ENCODE data around the gene THAP7. TPM values are rescaled to one million over a fixed set of nuclear protein-coding genes. Genes with fewer than 3 reads are reported as not detected.

The THAP7 gene
- total and polyA plus RNA-seq, 9 of the 15 experiments (the other 6 are each of a cell fraction or from before 2014, with no cell fraction given), result 7.9 to 263 (median 84.1) TPM

GRCh38 chr22:20951151-20951931 is 50.6 kb downstream of the THAP7 start:
- ChIA-PET POLR2A (interaction anchor here (0.5 to 64.4 kb wide), 14 partner anchors 9 to 976 kb away, joined by 3 to 1556 read pairs (median 3); partner anchors contain the start of genes AIFM3, CRKL, P2RX6 and THAP7), CTCF (ENCODE audit: low intra/inter-chr PET ratio) (no interaction called here)
- peaks cover 12% of the 10 kb centered on the region for H3K9me1 ChIP-seq (ENCODE audit: control insufficient read depth, insufficient read depth, low read length)
- no peak overlapping the region for H3K4me3 ChIP-seq
- H3K27me3 ChIP-seq (ENCODE audit: control insufficient read depth in 2 of 2, insufficient read depth in 2 of 2, low read length in 2 of 2), result no peaks in the 10 kb centered on the region
- ATAC-seq (no peak), FAIRE-seq (no peak), DNase-seq (ENCODE audit: extremely low read depth in 1 of 4, low spot score in 3 of 4) (no peak)
- no peaks in the 10 kb centered on the region for H3K9me3 ChIP-seq (replicated peaks; ENCODE audit: control insufficient read depth, insufficient read depth, low read depth, low read length)
- H3K9ac ChIP-seq (ENCODE audit: insufficient read depth in 1 of 2, low read depth in 2 of 2, low read length in 2 of 2), result peak overlapping the region in 1 of 2 experiments; percentile 9; a peak in 1 of 4 replicates
- peaks cover 69% of the 10 kb centered on the region for H3K79me2 ChIP-seq (ENCODE audit: control insufficient read depth, insufficient read depth, low read length)
- peaks cover 80% of the 10 kb centered on the region for H3K36me3 ChIP-seq (ENCODE audit: control insufficient read depth, insufficient read depth, low read length)
- WGBS (ENCODE audit: insufficient coverage, low coverage, missing lambda C conversion rate), result 92% methylated on average over 10 of the region's 10 CpGs
- intact Hi-C loops (cut with micrococcal nuclease), result no loop called here
- no peak overlapping the region for H3K4me2 ChIP-seq (ENCODE audit: insufficient read depth, low read length)
- H3K27ac ChIP-seq (ENCODE audit: extremely low read depth, low read depth, low read length), result no peak overlapping the region
- H3K4me1 ChIP-seq (replicated peaks in 1 of 2; ENCODE audit: control insufficient read depth in 2 of 2, insufficient read depth in 2 of 2, low read length in 2 of 2), result peaks cover 0 to 11% of the 10 kb centered on the region in 2 experiments; a peak in 2 of 5 replicates
- in situ Hi-C loops (cut with MboI), result loop anchor here (25.0 kb wide), 1 partner anchor 186 kb away; no protein-coding TSS in a partner anchor
- BruUV-seq (replicated peaks), result no TSS peak
- H4K20me1 ChIP-seq (replicated peaks; ENCODE audit: control insufficient read depth, insufficient read depth, low read length), result peaks cover 80% of the 10 kb centered on the region
- no peak overlapping the region for H2AFZ ChIP-seq (ENCODE audit: low read depth, low read length)
- no peak for TF ChIP-seq ZNF444 (CRISPR knock-in tag; IDR thresholded peaks at IDR 0.05)
- no peak for TF ChIP-seq TSC22D4 (tag; IDR thresholded peaks at IDR 0.05)
- no peak for TF ChIP-seq ZBTB8A (IDR thresholded peaks at IDR 0.05; ENCODE audit: partially characterized antibody)
- no peak for TF ChIP-seq PPARD (CRISPR knock-in tag; IDR thresholded peaks at IDR 0.05)
- TF ChIP-seq CHAMP1 (IDR thresholded peaks at IDR 0.05), result no peak
- 0 out of 4 replicates have a peak, but pooled peaks of 1 of the 2 experiments have one; percentile 30 for TF ChIP-seq NONO (IDR thresholded peaks at IDR 0.05; ENCODE audit: low read depth in 2 of 2, low read length in 1 of 2)
- TF ChIP-seq ARID3B (CRISPR knock-in tag; IDR thresholded peaks at IDR 0.05; ENCODE audit: borderline replicate concordance), result no peak
- TF ChIP-seq ID3 (CRISPR knock-in tag; IDR thresholded peaks at IDR 0.05), result 0 out of 2 replicates have a peak, but pooled peaks have one; percentile 13
- TF ChIP-seq ID3 (tag; IDR thresholded peaks at IDR 0.05), result no peak
- TF ChIP-seq RAD51 (IDR thresholded peaks at IDR 0.05; ENCODE audit: borderline replicate concordance, low read depth), result no peak
